SH-SY5Y (cell line): Measurements from ENCODE around the gene DIPK1B.

Experiments used
- GATA2 ChIP-seq: IDR thresholded peaks from 2 replicates; pipeline ENCODE4 v1.6.1; 2011; ENCODE audit warnings: mild to moderate bottlenecking, low read depth, low read length
- GATA3 ChIP-seq: IDR thresholded peaks from 2 replicates; pipeline ENCODE4 v1.6.1; 2011; ENCODE audit warnings: low read depth, mild to moderate bottlenecking, low read length, moderate library complexity

GRCh38 chr9:136669791-136670464 is 42.4 kb upstream of the DIPK1B start:
- no peak for TF ChIP-seq GATA2
- no peak for TF ChIP-seq GATA3
